Endothelial cell of umbilical vein (primary cell): Measurements from ENCODE around the gene RXFP3. TPM values are rescaled to one million over a fixed set of nuclear protein-coding genes. Genes with fewer than 3 reads are reported as not detected.

Experiments used
- BruUV-seq: library from RNA; stranded (reverse); fragments of 400-500 nt; replicated peaks from 2 replicates; lab custom pipeline; 2021; lab: Mats Ljungman, UMichigan
- CTCF ChIA-PET: fragments of 300-600, 350-600 bp; sonication (Branson Sonifier 250); formaldehyde crosslinking; loops from one replicate; lab custom pipeline; 2021; ENCODE audit warnings: antibody characterized with exemption, inconsistent platforms; lab: Charles Lee
- POLR2A ChIA-PET: fragments of 300-600, 350-600 bp; sonication (Branson Sonifier 250); formaldehyde crosslinking; loops from one replicate; lab custom pipeline; 2021; ENCODE audit warnings: antibody characterized with exemption, inconsistent platforms; lab: Charles Lee
- DNase-seq: peaks from one replicate; pipeline ENCODE4 v3.0.0-alpha.2; 2011; ENCODE audit warnings: low read depth, low spot score
- FAIRE-seq: peaks from 2 replicates; lab custom pipeline; 2011; peaks lifted over from hg19 to GRCh38; lab: Jason Lieb, UNC
- H2AFZ ChIP-seq: 2 replicates; pipeline ENCODE4 v1.6.0; 2012; ENCODE audit warnings: low read depth, low read length, control low read depth, inconsistent platforms
- H3K27ac ChIP-seq: 2 replicates; pipeline ENCODE4 v1.5.1; 2011; ENCODE audit warnings: low read depth, mild to moderate bottlenecking, control low read depth, low read length, moderate library complexity; ENCODE audit not compliant: insufficient read depth
- H3K27me3 ChIP-seq, 2 experiments: 2 replicates each; pipeline versions ENCODE4 v1.6.0 to v1.6.1; 2011; ENCODE audit warnings: low read length in 2 of 2, mixed read lengths in 1 of 2; ENCODE audit not compliant: control insufficient read depth in 2 of 2, insufficient read depth in 2 of 2
- H3K36me3 ChIP-seq, 2 experiments: 2 replicates in 1 of 2; 3 replicates in 1 of 2; pipeline ENCODE4 v1.5.1; 2011; ENCODE audit warnings: low read length in 2 of 2, mild to moderate bottlenecking in 1 of 2, moderate library complexity in 1 of 2; ENCODE audit not compliant: control insufficient read depth in 2 of 2, insufficient read depth in 2 of 2; ENCODE audit errors: extremely low read depth in 1 of 2
- H3K4me1 ChIP-seq: 3 replicates; pipeline ENCODE4 v1.5.1; 2011; ENCODE audit warnings: mild to moderate bottlenecking, low read length; ENCODE audit not compliant: control insufficient read depth, insufficient read depth; ENCODE audit errors: extremely low read depth
- H3K4me2 ChIP-seq: 2 replicates; pipeline ENCODE4 v1.6.1; 2011; ENCODE audit warnings: low read length, control low read depth, mixed read lengths; ENCODE audit not compliant: insufficient read depth
- H3K4me3 ChIP-seq, 3 experiments: fragments of 200-600 bp in 1 of 3; sonication (generic), shearing (Covaris generic) in 1 of 3; replicated peaks in 1 of 3; 2 replicates each; pipeline ENCODE4 v1.5.1; 2011 to 2016; ENCODE audit warnings: control low read depth in 3 of 3, low read length in 3 of 3, mild to moderate bottlenecking in 2 of 3, inconsistent platforms in 1 of 3, low read depth in 1 of 3, moderate library complexity in 1 of 3; ENCODE audit not compliant: insufficient read depth in 1 of 3
- H3K79me2 ChIP-seq: 2 replicates; pipeline ENCODE4 v1.6.0; 2012; ENCODE audit warnings: low read length, inconsistent platforms; ENCODE audit not compliant: control insufficient read depth, insufficient read depth
- H3K9ac ChIP-seq: replicated peaks from 2 replicates; pipeline ENCODE3; 2011; ENCODE audit warnings: low read length, control low read depth; ENCODE audit not compliant: insufficient read depth; ENCODE audit errors: extremely low read depth
- H3K9me1 ChIP-seq: replicated peaks from 3 replicates; pipeline ENCODE4 v1.6.0; 2011; ENCODE audit warnings: mild to moderate bottlenecking, low read length; ENCODE audit not compliant: control insufficient read depth, insufficient read depth; ENCODE audit errors: extremely low read depth
- H3K9me3 ChIP-seq: replicated peaks from 2 replicates; pipeline ENCODE4 v1.5.1; 2012; ENCODE audit warnings: low read length, inconsistent platforms; ENCODE audit not compliant: control insufficient read depth, insufficient read depth
- H4K20me1 ChIP-seq: replicated peaks from 2 replicates; pipeline ENCODE3; 2011; ENCODE audit warnings: mild to moderate bottlenecking, low read length; ENCODE audit not compliant: control insufficient read depth, insufficient read depth; ENCODE audit errors: extremely low read depth
- EZH2 ChIP-seq: IDR thresholded peaks from 2 replicates; pipeline ENCODE4 v1.6.1; 2012; ENCODE audit warnings: borderline replicate concordance, low read depth, mild to moderate bottlenecking, moderate library complexity, low read length, inconsistent platforms; ENCODE audit not compliant: severe bottlenecking
- FOS ChIP-seq: IDR thresholded peaks from 2 replicates; pipeline ENCODE4 v1.6.1; 2011; ENCODE audit warnings: mild to moderate bottlenecking, low read length, moderate library complexity, borderline replicate concordance; ENCODE audit not compliant: insufficient read depth
- GATA2 ChIP-seq: IDR thresholded peaks from 2 replicates; pipeline ENCODE4 v1.7.0; 2011; ENCODE audit warnings: low read depth, mild to moderate bottlenecking, moderate library complexity, mixed read lengths, low read length; ENCODE audit not compliant: insufficient read length, insufficient read depth
- JUN ChIP-seq: IDR thresholded peaks from 2 replicates; pipeline ENCODE4 v1.6.1; 2011; ENCODE audit warnings: borderline replicate concordance, low read depth; ENCODE audit not compliant: insufficient read length, insufficient read depth
- MYC ChIP-seq: IDR thresholded peaks from one replicate; pipeline ENCODE4 v1.6.1; 2011; ENCODE audit warnings: mild to moderate bottlenecking, low read depth, low read length
- POLR2A ChIP-seq: IDR thresholded peaks from 2 replicates; pipeline ENCODE4 v1.6.1; 2012; ENCODE audit warnings: low read depth, mild to moderate bottlenecking, control low read depth, low read length
- POLR2AphosphoS5 ChIP-seq: IDR thresholded peaks from 2 replicates; pipeline ENCODE4 v1.6.1; 2012; ENCODE audit warnings: low read depth, mild to moderate bottlenecking, control low read depth, low read length, moderate library complexity; ENCODE audit not compliant: insufficient read depth
- dilution Hi-C: fragments of 300-500 bp; cut with MboI; formaldehyde crosslinking; loops from one replicate; pipeline ENCODE4 v1.15.0; 2019; ENCODE audit warnings: low sequenced_read_pairs; ENCODE audit not compliant: extremely low pct_ligation_motif_present
- intact Hi-C: fragments of 100-400 bp; cut with micrococcal nuclease; formaldehyde crosslinking; loops from one replicate; pipeline ENCODE4 v1.10.0; 2022
- polyA plus RNA-seq, 4 experiments: library from polyadenylated mRNA; depleted of rRNA in 3 of 4; stranded (reverse) in 3 of 4; unstranded in 1 of 4; fragments of >200 nt; gene quantifications; 2 replicates each; pipeline versions ENCODE4 v1.2.1 to v1.2.3, GENCODE V29; 2011 to 2012; ENCODE audit warnings: missing spikeins in 1 of 4
- total RNA-seq: library from RNA; stranded (reverse); gene quantifications from 2 replicates; pipeline ENCODE4 v1.2.3, GENCODE V29; 2021
- TF ChIP-seq, protein P1 (sequence below): IDR thresholded peaks from 2 replicates; pipeline ENCODE4 v1.6.1; 2011; ENCODE audit not compliant: insufficient read depth, insufficient read length
- TF ChIP-seq, protein P2 (sequence below), 2 donors: IDR thresholded peaks; 1 replicate in 1 of 2; 2 replicates in 1 of 2; pipeline ENCODE4 v1.5.1; 2011; ENCODE audit warnings: low read length in 2 of 2, mild to moderate bottlenecking in 2 of 2, moderate library complexity in 2 of 2, control low read depth in 1 of 2, inconsistent platforms in 1 of 2, low read depth in 1 of 2; ENCODE audit not compliant: insufficient read depth in 1 of 2; ENCODE audit errors: extremely low read depth in 1 of 2

RXFP3 gene
- total and polyA plus RNA-seq, 2 donors (not counting 3 experiments of a cell fraction or from before 2014, with no cell fraction given): not detected

DNA sequence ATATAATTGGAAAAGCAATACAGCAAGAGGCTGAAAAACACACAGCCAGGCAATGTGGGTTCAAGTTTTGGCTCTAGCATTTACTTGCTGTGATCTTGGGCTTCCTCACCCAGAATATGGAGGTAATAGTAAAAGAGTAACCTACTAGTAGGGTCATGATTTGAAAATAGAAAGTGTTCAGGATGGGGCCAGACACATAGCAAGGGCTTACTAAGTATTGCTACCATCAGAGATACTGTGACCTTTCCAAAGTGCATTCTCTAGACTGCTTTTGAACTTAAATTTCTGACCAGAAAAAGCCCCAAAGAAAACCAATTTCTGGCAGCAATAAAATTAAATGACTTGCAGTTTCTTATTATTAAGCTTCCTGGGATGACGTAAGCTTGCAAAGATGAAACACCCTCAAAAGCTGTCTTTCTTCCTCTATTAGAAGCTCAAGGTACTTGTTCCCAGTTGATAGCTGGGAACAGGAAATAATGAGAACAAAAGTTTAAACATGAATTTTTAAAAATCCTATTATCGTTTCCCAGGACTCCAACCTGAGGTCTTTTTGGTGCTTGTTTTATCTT, 28.0 kb downstream of the RXFP3 start:
- dilution Hi-C loops: no loop called here
- ChIA-PET POLR2A (no interaction called here), CTCF (interaction anchor here (1.0 kb wide), 1 partner anchor 33 kb away, joined by 3 read pairs; no protein-coding TSS in a partner anchor)
- no peak overlapping the region for H3K27ac ChIP-seq
- intact Hi-C loops: no loop called here
- H3K9ac ChIP-seq: no peak overlapping the region
- peaks cover 1 to 5% of the 10 kb centered on the region in 2 experiments for H3K27me3 ChIP-seq
- BruUV-seq: no TSS peak
- no peak overlapping the region for H3K4me3 ChIP-seq
- no peaks in the 10 kb centered on the region for H3K79me2 ChIP-seq
- no peaks in the 10 kb centered on the region for H3K4me1 ChIP-seq
- TF ChIP-seq, protein P1, sequence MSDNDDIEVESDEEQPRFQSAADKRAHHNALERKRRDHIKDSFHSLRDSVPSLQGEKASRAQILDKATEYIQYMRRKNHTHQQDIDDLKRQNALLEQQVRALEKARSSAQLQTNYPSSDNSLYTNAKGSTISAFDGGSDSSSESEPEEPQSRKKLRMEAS: no peak
- no peak for TF ChIP-seq MYC
- no peak for TF ChIP-seq POLR2A
- TF ChIP-seq, protein P2, sequence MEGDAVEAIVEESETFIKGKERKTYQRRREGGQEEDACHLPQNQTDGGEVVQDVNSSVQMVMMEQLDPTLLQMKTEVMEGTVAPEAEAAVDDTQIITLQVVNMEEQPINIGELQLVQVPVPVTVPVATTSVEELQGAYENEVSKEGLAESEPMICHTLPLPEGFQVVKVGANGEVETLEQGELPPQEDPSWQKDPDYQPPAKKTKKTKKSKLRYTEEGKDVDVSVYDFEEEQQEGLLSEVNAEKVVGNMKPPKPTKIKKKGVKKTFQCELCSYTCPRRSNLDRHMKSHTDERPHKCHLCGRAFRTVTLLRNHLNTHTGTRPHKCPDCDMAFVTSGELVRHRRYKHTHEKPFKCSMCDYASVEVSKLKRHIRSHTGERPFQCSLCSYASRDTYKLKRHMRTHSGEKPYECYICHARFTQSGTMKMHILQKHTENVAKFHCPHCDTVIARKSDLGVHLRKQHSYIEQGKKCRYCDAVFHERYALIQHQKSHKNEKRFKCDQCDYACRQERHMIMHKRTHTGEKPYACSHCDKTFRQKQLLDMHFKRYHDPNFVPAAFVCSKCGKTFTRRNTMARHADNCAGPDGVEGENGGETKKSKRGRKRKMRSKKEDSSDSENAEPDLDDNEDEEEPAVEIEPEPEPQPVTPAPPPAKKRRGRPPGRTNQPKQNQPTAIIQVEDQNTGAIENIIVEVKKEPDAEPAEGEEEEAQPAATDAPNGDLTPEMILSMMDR (IDR thresholded peaks at IDR 0.05; ENCODE audit: extremely low read depth in 1 of 2, insufficient read depth in 1 of 2, low read depth in 1 of 2, low read length in 2 of 2): no peak
- no peak for TF ChIP-seq POLR2AphosphoS5
- no peak for TF ChIP-seq FOS
- no peak for TF ChIP-seq JUN
- TF ChIP-seq GATA2: no peak
- no peak for TF ChIP-seq EZH2
- no peaks in the 10 kb centered on the region for H4K20me1 ChIP-seq
- H2AFZ ChIP-seq: no peak overlapping the region
- H3K9me1 ChIP-seq: no peaks in the 10 kb centered on the region
- no peaks in the 10 kb centered on the region for H3K9me3 ChIP-seq
- FAIRE-seq: no peak
- no peaks in the 10 kb centered on the region for H3K36me3 ChIP-seq
- no peak overlapping the region for H3K4me2 ChIP-seq
- no peak for DNase-seq
